T-cell (primary cell): ENCODE data around the gene CLASP1. TPM values are rescaled to one million over a fixed set of nuclear protein-coding genes. Genes with fewer than 3 reads are reported as not detected.
A peak's percentile ranks its signal among the peaks of the same experiment; 100 is the strongest.

ENCODE experiments used
- ATAC-seq, 4 experiments: fragments of 200-7000 bp in 3 of 4; fragments of 150-1000 bp in 1 of 4; cut with Tn5 transposase; replicated peaks in 1 of 4; 1 replicate in 3 of 4; 2 replicates in 1 of 4; pipeline ENCODE4 v1.10.0; 2021; ENCODE audit warnings: moderate library complexity in 3 of 4, mild to moderate bottlenecking in 2 of 4, moderate number of reproducible peaks in 1 of 4
- CTCF ChIA-PET, 2 donors: fragments of 300-600 bp; sonication (Branson Sonifier 250); formaldehyde crosslinking; loops; one replicate each; lab custom pipeline; 2022; ENCODE audit warnings: antibody characterized with exemption in 2 of 2; lab: Charles Lee
- POLR2A ChIA-PET, 2 donors: fragments of 300-600 bp; sonication (Branson Sonifier 250); formaldehyde crosslinking; loops; one replicate each; lab custom pipeline; 2022; ENCODE audit warnings: antibody characterized with exemption in 2 of 2; lab: Charles Lee
- DNase-seq, 35 experiments: peaks; one replicate each; pipeline versions ENCODE4 v3.0.0 to v3.0.0-alpha.2; 2013 to 2023
- H3K27ac ChIP-seq: one replicate; pipeline ENCODE4 v1.5.1; 2013; ENCODE audit warnings: low read length
- H3K27me3 ChIP-seq, 2 experiments: replicated peaks in 1 of 2; 1 replicate in 1 of 2; 2 replicates in 1 of 2; pipeline versions ENCODE4 v1.6.1 to v1.7.0; 2013; ENCODE audit warnings: low read length in 1 of 2, mixed read lengths in 1 of 2; ENCODE audit not compliant: control insufficient read depth in 2 of 2, insufficient read depth in 2 of 2; ENCODE audit errors: extremely low read depth in 1 of 2
- H3K36me3 ChIP-seq, 2 donors: 1 replicate in 1 of 2; 2 replicates in 1 of 2; pipeline versions ENCODE4 v1.6.1 to v1.7.0; 2013; ENCODE audit warnings: low read length in 1 of 2; ENCODE audit not compliant: control insufficient read depth in 2 of 2, insufficient read depth in 1 of 2; ENCODE audit errors: extremely low read depth in 1 of 2
- H3K4me1 ChIP-seq, 2 experiments: 1 replicate in 1 of 2; 2 replicates in 1 of 2; pipeline versions ENCODE4 v1.6.1 to v1.7.0; 2013; ENCODE audit warnings: low read length in 2 of 2, mixed read lengths in 1 of 2; ENCODE audit not compliant: insufficient read depth in 2 of 2, control insufficient read depth in 1 of 2; ENCODE audit errors: extremely low read depth in 1 of 2
- H3K4me3 ChIP-seq, 2 donors: 1 replicate in 1 of 2; 2 replicates in 1 of 2; pipeline versions ENCODE4 v1.5.1 to v1.7.0; 2013; ENCODE audit warnings: mild to moderate bottlenecking in 2 of 2, low read length in 1 of 2, moderate library complexity in 1 of 2; ENCODE audit not compliant: control insufficient read depth in 1 of 2; ENCODE audit errors: extremely low read depth in 1 of 2
- H3K9me3 ChIP-seq: 2 replicates; pipeline ENCODE4 v1.7.0; 2013
- H3K27ac Mint-ChIP-seq, 2 donors: one replicate each; pipeline ENCODE4 v1.8.0; 2020 to 2021; ENCODE audit warnings: mild to moderate bottlenecking in 2 of 2, mixed read lengths in 2 of 2
- H3K27me3 Mint-ChIP-seq, 2 donors: one replicate each; pipeline ENCODE4 v1.8.0; 2021 to 2022; ENCODE audit warnings: mixed read lengths in 2 of 2
- H3K36me3 Mint-ChIP-seq: one replicate; pipeline ENCODE4 v1.8.0; 2021; ENCODE audit warnings: mixed read lengths
- H3K4me1 Mint-ChIP-seq, 3 donors: one replicate each; pipeline ENCODE4 v1.8.0; 2020 to 2022; ENCODE audit warnings: mixed read lengths in 3 of 3, mild to moderate bottlenecking in 1 of 3
- H3K4me3 Mint-ChIP-seq, 3 donors: one replicate each; pipeline ENCODE4 v1.8.0; 2020 to 2022; ENCODE audit warnings: mild to moderate bottlenecking in 3 of 3, mixed read lengths in 3 of 3, moderate library complexity in 3 of 3
- H3K9me3 Mint-ChIP-seq, 3 donors: one replicate each; pipeline ENCODE4 v1.8.0; 2020 to 2022; ENCODE audit warnings: mixed read lengths in 3 of 3
- WGBS: methylation state at CpG from one replicate; pipeline ENCODE4 v1.1.5; 2013; ENCODE audit warnings: missing lambda C conversion rate; ENCODE audit not compliant: insufficient coverage; 5-methylcytosine and 5-hydroxymethylcytosine counted together
- total RNA-seq, 35 experiments: library from RNA in 6 of 35; stranded (reverse) in 6 of 35; fragments of 120-200 nt in 1 of 35; gene quantifications; one replicate each; pipeline versions ENCODE4 v1.2.1 to v1.2.4 and lab custom pipeline; 2013 to 2026

CLASP1 gene
- total RNA-seq, 5 donors from 2014 or later (not counting 1 experiment from before 2014, with no cell fraction given): 57.8 to 72.8 (median 65.1) TPM

DNA sequence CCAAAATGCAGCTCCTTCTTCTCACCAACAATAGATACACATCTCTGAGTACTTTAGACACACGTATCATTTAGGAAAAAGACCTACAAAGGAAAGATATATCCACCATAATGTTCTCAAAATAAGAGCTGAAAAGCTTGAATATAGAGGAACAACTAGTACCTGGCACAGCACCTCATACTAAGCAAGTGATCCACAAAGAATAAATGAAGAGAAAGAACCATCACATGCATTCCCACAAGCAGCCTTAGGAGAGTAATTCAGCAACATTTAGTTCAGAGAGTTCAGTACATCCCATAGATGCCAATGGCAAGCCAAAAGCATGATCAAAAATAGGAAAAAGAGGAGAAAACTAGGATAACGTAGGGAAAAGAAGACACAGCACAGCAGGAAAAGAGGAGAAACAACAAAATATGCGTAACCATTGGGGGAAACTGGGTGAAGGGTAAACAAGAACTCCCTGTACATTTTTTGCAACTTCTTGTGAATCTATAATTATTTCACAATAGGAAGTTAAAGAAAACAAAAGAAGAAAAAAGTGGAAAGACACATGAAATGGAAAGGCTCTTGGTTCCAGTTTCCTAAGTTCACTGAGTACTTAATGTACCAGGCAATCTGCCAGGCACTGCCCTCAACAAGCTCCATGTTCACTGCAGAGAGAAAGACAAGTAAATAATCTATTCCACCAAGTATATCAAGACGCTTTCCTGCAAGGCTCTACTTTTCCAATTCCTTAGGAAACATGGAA is 22.3 kb downstream of the CLASP1 start:
- no peak overlapping the region for H3K4me3 ChIP-seq
- DNase-seq: no peak
- ChIA-PET POLR2A (interaction anchor here in 1 of 2 donors (0.5 to 0.6 kb wide), 2 partner anchors 69 to 210 kb away, joined by 3 read pairs; no protein-coding TSS in a partner anchor), CTCF (no interaction called here)
- no peak overlapping the region for H3K4me3 Mint-ChIP-seq
- H3K36me3 Mint-ChIP-seq: peaks cover 23% of the 10 kb centered on the region
- H3K36me3 ChIP-seq: peaks cover 0 to 5% of the 10 kb centered on the region in 2 donors
- ATAC-seq: no peak
- H3K9me3 ChIP-seq: no peaks in the 10 kb centered on the region
- peaks cover 0 to 6% (median 3%) of the 10 kb centered on the region in 3 donors for H3K9me3 Mint-ChIP-seq
- WGBS: no CpG with 5 or more reads among the region's 4 CpGs
- H3K4me1 ChIP-seq: no peaks in the 10 kb centered on the region
- H3K27ac ChIP-seq: no peak overlapping the region
- H3K27ac Mint-ChIP-seq: no peak overlapping the region
- H3K27me3 ChIP-seq: no peaks in the 10 kb centered on the region
- no peaks in the 10 kb centered on the region for H3K27me3 Mint-ChIP-seq
- peaks cover 21 to 32% (median 27%) of the 10 kb centered on the region in 3 donors for H3K4me1 Mint-ChIP-seq

DNA sequence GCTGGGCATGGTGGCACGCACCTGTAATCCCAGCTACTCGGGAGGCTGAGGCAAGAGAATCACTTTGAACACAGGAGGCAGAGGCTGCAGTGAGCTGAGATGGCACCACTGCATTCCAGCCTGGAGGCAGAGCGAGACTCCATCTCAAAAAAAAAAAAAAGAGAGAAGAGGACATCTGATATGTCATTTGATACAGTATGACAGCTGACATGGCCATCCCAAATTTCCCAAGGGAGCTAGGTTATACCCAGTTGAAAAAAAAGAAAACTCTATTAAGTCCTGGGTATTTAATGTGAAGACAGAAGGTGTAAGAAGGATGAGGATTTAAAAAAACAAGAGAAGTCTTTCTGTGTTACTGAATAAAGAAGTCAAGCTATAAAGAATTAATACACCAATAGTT is 23.3 kb downstream of the CLASP1 start:
- DNase-seq (no peak), ATAC-seq (no peak)
- no peaks in the 10 kb centered on the region for H3K27me3 Mint-ChIP-seq
- no peak overlapping the region for H3K4me3 Mint-ChIP-seq
- ChIA-PET POLR2A (no interaction called here), CTCF (no interaction called here)
- Histone ChIP-seq H3K27me3 (no peaks in the 10 kb centered on the region), H3K4me1 (no peaks in the 10 kb centered on the region), H3K4me3 (no peak overlapping the region), H3K27ac (no peak overlapping the region), H3K36me3 (peaks cover 0 to 5% of the 10 kb centered on the region in 2 donors), H3K9me3 (no peaks in the 10 kb centered on the region)
- H3K4me1 Mint-ChIP-seq: peaks cover 21 to 32% (median 30%) of the 10 kb centered on the region in 3 donors
- WGBS: 100% methylated on average over 2 of the region's 3 CpGs
- H3K9me3 Mint-ChIP-seq: peaks cover 0 to 6% (median 3%) of the 10 kb centered on the region in 3 donors
- H3K36me3 Mint-ChIP-seq: peaks cover 23% of the 10 kb centered on the region
- no peak overlapping the region for H3K27ac Mint-ChIP-seq

DNA sequence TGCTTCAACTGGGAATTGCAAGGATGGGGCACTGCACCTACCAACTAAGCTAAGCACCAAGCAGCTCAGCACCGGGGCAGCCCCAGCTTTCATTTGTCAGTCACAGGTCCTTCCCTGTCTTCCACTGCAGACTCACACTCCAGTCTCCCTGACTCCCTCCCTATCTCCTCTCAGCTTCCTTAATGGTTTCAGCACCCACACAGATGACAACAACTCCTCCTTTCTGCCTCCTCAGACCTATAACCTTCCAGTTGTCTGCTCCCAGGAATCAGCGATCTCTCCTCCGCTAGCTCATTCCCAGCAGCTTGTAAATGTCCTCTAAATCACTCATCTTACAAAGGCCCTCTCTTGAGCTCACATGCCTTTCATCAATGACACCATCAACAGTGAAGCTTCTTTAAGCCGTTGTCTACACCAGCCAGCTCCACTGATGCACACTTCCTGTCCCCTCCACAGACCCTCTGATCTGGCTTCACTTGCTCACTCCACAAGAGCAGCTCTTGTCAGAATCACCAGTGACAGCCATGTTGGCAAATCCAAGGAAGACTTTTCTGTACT is 32.1 kb downstream of the CLASP1 start:
- Histone ChIP-seq H3K27ac (no peak overlapping the region), H3K4me3 (no peak overlapping the region)

DNA sequence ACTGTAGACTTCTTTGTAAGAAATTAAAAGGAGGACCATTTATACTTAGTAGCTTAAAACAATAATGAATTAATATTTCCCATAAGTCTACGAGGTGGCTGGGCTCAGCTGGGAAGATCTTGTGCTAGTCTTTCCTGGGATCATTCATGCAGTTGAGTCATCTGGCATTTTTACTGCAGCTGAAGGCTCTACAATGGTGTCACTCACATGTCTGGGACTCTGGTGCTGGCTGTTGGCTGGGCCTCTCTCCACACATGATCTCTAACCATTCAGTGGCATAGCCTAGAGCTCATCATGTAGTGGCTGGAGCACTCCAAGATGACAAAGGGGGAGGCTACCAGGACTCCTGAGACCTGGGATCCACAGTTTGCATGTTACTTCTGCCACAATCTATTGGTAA is 35.5 kb downstream of the CLASP1 start:
- H3K36me3 Mint-ChIP-seq: peaks cover 14% of the 10 kb centered on the region
- Histone ChIP-seq H3K27me3 (no peaks in the 10 kb centered on the region), H3K9me3 (no peaks in the 10 kb centered on the region), H3K4me3 (no peak overlapping the region), H3K36me3 (no peaks in the 10 kb centered on the region), H3K27ac (no peak overlapping the region), H3K4me1 (peaks cover 8 to 20% of the 10 kb centered on the region in 2 experiments)
- ATAC-seq: no peak
- no peaks in the 10 kb centered on the region for H3K27me3 Mint-ChIP-seq
- peaks cover 6 to 29% (median 21%) of the 10 kb centered on the region in 3 donors for H3K4me1 Mint-ChIP-seq
- DNase-seq: no peak
- POLR2A ChIA-PET: no interaction called here
- 100% methylated on average over 1 of the region's 1 CpG for WGBS
- CTCF ChIA-PET: interaction anchor here in 1 of 2 donors (0.7 kb wide), 1 partner anchor 58 kb away, joined by 3 read pairs; no protein-coding TSS in a partner anchor
- no peaks in the 10 kb centered on the region for H3K9me3 Mint-ChIP-seq
- H3K4me3 Mint-ChIP-seq: no peak overlapping the region
- no peak overlapping the region for H3K27ac Mint-ChIP-seq

More for the DNA sequence above, 32.1 kb downstream of the CLASP1 start:
- ChIA-PET CTCF (no interaction called here), POLR2A (interaction anchor here in 1 of 2 donors (0.5 to 0.7 kb wide), 2 partner anchors 12 to 32 kb away, joined by 3 read pairs; partner anchors contain the start of gene CLASP1)
- H3K4me3 Mint-ChIP-seq: no peak overlapping the region
- WGBS: 56% methylated on average over 3 of the region's 4 CpGs
- Histone ChIP-seq H3K4me1 (peaks cover 8 to 14% of the 10 kb centered on the region in 2 experiments), H3K36me3 (no peaks in the 10 kb centered on the region), H3K27me3 (no peaks in the 10 kb centered on the region), H3K9me3 (no peaks in the 10 kb centered on the region)
- H3K27ac Mint-ChIP-seq: no peak overlapping the region
- ATAC-seq: peak; percentile 58 to 80 (median 66)
- H3K9me3 Mint-ChIP-seq: no peaks in the 10 kb centered on the region
- H3K36me3 Mint-ChIP-seq: peaks cover 14% of the 10 kb centered on the region
- peak in 5 of 35 experiments; percentile 4 to 18 (median 8) for DNase-seq
- no peaks in the 10 kb centered on the region for H3K27me3 Mint-ChIP-seq
- peaks cover 6 to 34% (median 22%) of the 10 kb centered on the region in 3 donors for H3K4me1 Mint-ChIP-seq

GRCh38 chr2:121613152-121613551 is 36.1 kb downstream of the CLASP1 start:
- Mint-ChIP-seq H3K4me1 (peaks cover 10 to 32% (median 23%) of the 10 kb centered on the region in 3 donors), H3K36me3 (peaks cover 14% of the 10 kb centered on the region), H3K9me3 (no peaks in the 10 kb centered on the region), H3K4me3 (no peak overlapping the region), H3K27me3 (no peaks in the 10 kb centered on the region), H3K27ac (no peak overlapping the region)
- ChIA-PET POLR2A (no interaction called here), CTCF (interaction anchor here in 1 of 2 donors (0.5 to 0.6 kb wide), 2 partner anchors 9 to 69 kb away, joined by 3 to 7 read pairs; no protein-coding TSS in a partner anchor)
- Histone ChIP-seq H3K4me3 (no peak overlapping the region), H3K27me3 (no peaks in the 10 kb centered on the region), H3K36me3 (no peaks in the 10 kb centered on the region), H3K4me1 (peaks cover 8 to 20% of the 10 kb centered on the region in 2 experiments), H3K9me3 (no peaks in the 10 kb centered on the region), H3K27ac (no peak overlapping the region)
- ATAC-seq: no peak
- no peak for DNase-seq
